K562 (cell line): ENCODE results near the gene ACER1. TPM values are rescaled to one million over a fixed set of nuclear protein-coding genes. Genes with fewer than 3 reads are reported as not detected.

Source experiments
- ARID1B ChIP-seq: fragments of 450-650 bp; IDR thresholded peaks from 2 replicates; pipeline ENCODE4 v1.6.1; 2016; ENCODE audit warnings: antibody characterized with exemption, mild to moderate bottlenecking, inconsistent platforms
- ATF3 ChIP-seq, 2 experiments: fragments of 450-650 bp in 1 of 2; sonication (generic) in 1 of 2; formaldehyde crosslinking in 1 of 2; IDR thresholded peaks in 1 of 2; conservative IDR thresholded peaks in 1 of 2; 2 replicates each; pipeline versions ENCODE4 v1.6.1 to v1.8.1; 2016 to 2023; ENCODE audit warnings: mild to moderate bottlenecking in 2 of 2, moderate library complexity in 2 of 2, inconsistent platforms in 1 of 2, missing genetic modification reagents in 1 of 2
- CGGBP1 ChIP-seq: fragments of 250-450 bp; sonication (Bioruptor Pico); IDR thresholded peaks from 2 replicates; pipeline ENCODE4 v1.9.0; 2021; ENCODE audit warnings: mild to moderate bottlenecking
- CTCF ChIP-seq, 3 experiments: IDR thresholded peaks in 2 of 3; conservative IDR thresholded peaks in 1 of 3; 2 replicates each; pipeline ENCODE4 v1.5.1; 2011 to 2012; ENCODE audit warnings: low read length in 3 of 3, mild to moderate bottlenecking in 3 of 3, control low read depth in 2 of 3, improper control_type of control experiment in 1 of 3, inconsistent platforms in 1 of 3, low read depth in 1 of 3, mixed read lengths in 1 of 3, moderate library complexity in 1 of 3; ENCODE audit not compliant: insufficient read depth in 2 of 3
- ELF4 ChIP-seq: fragments of 450-650 bp; formaldehyde crosslinking; IDR thresholded peaks from 2 replicates; pipeline ENCODE4 v1.4.0; 2022; ENCODE audit warnings: missing genetic modification characterization
- EP400 ChIP-seq: fragments of 450-650 bp; IDR thresholded peaks from 2 replicates; pipeline ENCODE4 v1.6.1; 2017; ENCODE audit warnings: antibody characterized with exemption, mild to moderate bottlenecking, moderate library complexity
- FOXM1 ChIP-seq, 2 experiments: fragments of 450-650 bp in 1 of 2; sonication (generic) in 1 of 2; formaldehyde crosslinking in 1 of 2; IDR thresholded peaks; 2 replicates each; pipeline versions ENCODE4 v1.6.1 to v1.9.0; 2017 to 2022; ENCODE audit warnings: low read depth in 2 of 2, mild to moderate bottlenecking in 2 of 2, missing genetic modification reagents in 1 of 2, moderate library complexity in 1 of 2
- NCOR1 ChIP-seq: fragments of 450-650 bp; IDR thresholded peaks from 2 replicates; pipeline ENCODE4 v1.6.1; 2016; ENCODE audit warnings: mild to moderate bottlenecking, moderate library complexity
- NKRF ChIP-seq: fragments of 450-650 bp; IDR thresholded peaks from 2 replicates; pipeline ENCODE4 v1.6.1; 2016; ENCODE audit warnings: borderline replicate concordance
- NR1H2 ChIP-seq: sonication (generic); formaldehyde crosslinking; IDR thresholded peaks from 2 replicates; pipeline ENCODE4 v1.4.0; 2020; ENCODE audit warnings: mild to moderate bottlenecking, missing genetic modification reagents
- SMARCC2 ChIP-seq: fragments of 450-650 bp; IDR thresholded peaks from 2 replicates; pipeline ENCODE4 v1.6.1; 2017; ENCODE audit warnings: antibody characterized with exemption, moderate library complexity, mild to moderate bottlenecking, low read depth
- SP2 ChIP-seq: IDR thresholded peaks from 2 replicates; pipeline ENCODE4 v1.6.1; 2011; ENCODE audit warnings: mild to moderate bottlenecking, low read depth, low read length, moderate library complexity; ENCODE audit not compliant: poor library complexity, severe bottlenecking; ENCODE audit errors: extremely low read depth
- SREBF2 ChIP-seq: sonication (generic); formaldehyde crosslinking; IDR thresholded peaks from 2 replicates; pipeline ENCODE4 v1.4.0; 2020; ENCODE audit warnings: mild to moderate bottlenecking, missing genetic modification reagents
- TCF15 ChIP-seq: fragments of 250-450 bp; sonication (Bioruptor Pico); IDR thresholded peaks from 2 replicates; pipeline ENCODE4 v1.8.0; 2022; ENCODE audit warnings: moderate library complexity, mild to moderate bottlenecking, inconsistent platforms
- TEAD4 ChIP-seq, 2 experiments: sonication (generic) in 1 of 2; formaldehyde crosslinking in 1 of 2; IDR thresholded peaks; 2 replicates each; pipeline versions ENCODE4 v1.6.1 to v1.8.0; 2012 to 2022; ENCODE audit warnings: borderline replicate concordance in 1 of 2, inconsistent platforms in 1 of 2, low read length in 1 of 2, mild to moderate bottlenecking in 1 of 2, missing genetic modification reagents in 1 of 2
- USF2 ChIP-seq: sonication (generic); formaldehyde crosslinking; IDR thresholded peaks from 2 replicates; pipeline ENCODE4 v1.5.0; 2020; ENCODE audit warnings: missing genetic modification reagents
- ZNF282 ChIP-seq: sonication (generic); formaldehyde crosslinking; IDR thresholded peaks from 2 replicates; pipeline ENCODE4 v1.8.1; 2023; ENCODE audit warnings: missing genetic modification reagents
- ZNF3 ChIP-seq: fragments of 250-450 bp; sonication (Bioruptor Pico); IDR thresholded peaks from 2 replicates; pipeline ENCODE4 v1.5.0; 2021; ENCODE audit warnings: mild to moderate bottlenecking, moderate library complexity
- ZNF507 ChIP-seq: conservative IDR thresholded peaks from 2 replicates; pipeline ENCODE4 v1.6.1; 2017; ENCODE audit warnings: missing genetic modification characterization, missing compliant biosample characterization
- ZNF655 ChIP-seq: fragments of 250-450 bp; sonication (Bioruptor Pico); IDR thresholded peaks from 2 replicates; pipeline ENCODE4 v1.5.0; 2021
- polyA plus RNA-seq, 8 experiments: library from polyadenylated mRNA; depleted of rRNA in 4 of 8; stranded (reverse) in 5 of 8; unstranded in 3 of 8; fragments of >200 nt; fragmentation: Nextera tagmentation in 2 of 8; fragmentation: Illumina TruSeq in 1 of 8; extraction: Ambion mirVana in 2 of 8; extraction: Trizol in 1 of 8; gene quantifications; 2 replicates each; pipeline versions ENCODE4 v1.2.1 to v1.2.3, GENCODE V29; 2011 to 2014; ENCODE audit warnings: inconsistent platforms in 1 of 8, missing spikeins in 1 of 8
- total RNA-seq, 7 experiments: library from RNA; depleted of rRNA in 6 of 7; stranded (reverse); fragments of >200 nt in 6 of 7; fragmentation: Illumina TruSeq in 2 of 7; extraction: Trizol in 2 of 7; gene quantifications; 2 replicates each; pipeline versions ENCODE4 v1.2.1 to v1.2.3, GENCODE V29; 2011 to 2021; ENCODE audit warnings: low replicate concordance in 1 of 7

The ACER1 gene
- total and polyA plus RNA-seq, 9 of the 15 experiments (the other 6 are each of a cell fraction or from before 2014, with no cell fraction given): not detected

GRCh38 chr19:6276447-6276846 lies 57.0 kb downstream of the ACER1 start (continued):
- TF ChIP-seq CTCF (IDR thresholded peaks at IDR 0.05 in 2 of 3, conservative IDR thresholded peaks at IDR 0.05 in 1 of 3; ENCODE audit: insufficient read depth in 2 of 3, low read depth in 1 of 3, low read length in 3 of 3): no peak
- peak; percentile 62 for TF ChIP-seq TEAD4 (IDR thresholded peaks at IDR 0.05; ENCODE audit: low read length)
- no peak for TF ChIP-seq TEAD4 (CRISPR knock-in tag; IDR thresholded peaks at IDR 0.05; ENCODE audit: borderline replicate concordance)
- TF ChIP-seq EP400: peak; percentile 43; the same call in 1 of the 2 replicates
- TF ChIP-seq ARID1B: peak; percentile 90
- TF ChIP-seq NKRF: no peak
- TF ChIP-seq ZNF3 (CRISPR knock-in tag): no peak
- no peak for TF ChIP-seq ZNF655 (CRISPR knock-in tag)
- 0 out of 2 replicates have a peak, but pooled peaks have one; percentile 14 for TF ChIP-seq ELF4
- no peak for TF ChIP-seq NR1H2 (CRISPR knock-in tag)
- TF ChIP-seq ZNF282 (CRISPR knock-in tag): no peak
- 0 out of 2 replicates have a peak, but pooled peaks have one; percentile 22 for TF ChIP-seq FOXM1 (IDR thresholded peaks at IDR 0.05; ENCODE audit: low read depth)
- no peak for TF ChIP-seq FOXM1 (CRISPR knock-in tag; IDR thresholded peaks at IDR 0.05; ENCODE audit: low read depth)
- peak; percentile 17; the same call in 1 of the 2 replicates for TF ChIP-seq ATF3 (IDR thresholded peaks at IDR 0.05)
- TF ChIP-seq ATF3 (CRISPR knock-in tag; conservative IDR thresholded peaks at IDR 0.05): no peak
- TF ChIP-seq SREBF2: no peak
- no peak for TF ChIP-seq ZNF507
- TF ChIP-seq USF2: peak; percentile 51
- peak; percentile 75 for TF ChIP-seq NCOR1
- TF ChIP-seq SMARCC2: no peak
- no peak for TF ChIP-seq SP2
- no peak for TF ChIP-seq TCF15
- TF ChIP-seq CGGBP1 (CRISPR knock-in tag): no peak
